KG1 (cell line): ENCODE results near the gene DMRTB1.
A peak's percentile ranks its signal among the peaks of the same experiment; 100 is the strongest.

Experiments used
- DNase-seq: peaks from one replicate; lab custom pipeline; 2025; lab: John Stamatoyannopoulos, UW

Gene DMRTB1

DNA sequence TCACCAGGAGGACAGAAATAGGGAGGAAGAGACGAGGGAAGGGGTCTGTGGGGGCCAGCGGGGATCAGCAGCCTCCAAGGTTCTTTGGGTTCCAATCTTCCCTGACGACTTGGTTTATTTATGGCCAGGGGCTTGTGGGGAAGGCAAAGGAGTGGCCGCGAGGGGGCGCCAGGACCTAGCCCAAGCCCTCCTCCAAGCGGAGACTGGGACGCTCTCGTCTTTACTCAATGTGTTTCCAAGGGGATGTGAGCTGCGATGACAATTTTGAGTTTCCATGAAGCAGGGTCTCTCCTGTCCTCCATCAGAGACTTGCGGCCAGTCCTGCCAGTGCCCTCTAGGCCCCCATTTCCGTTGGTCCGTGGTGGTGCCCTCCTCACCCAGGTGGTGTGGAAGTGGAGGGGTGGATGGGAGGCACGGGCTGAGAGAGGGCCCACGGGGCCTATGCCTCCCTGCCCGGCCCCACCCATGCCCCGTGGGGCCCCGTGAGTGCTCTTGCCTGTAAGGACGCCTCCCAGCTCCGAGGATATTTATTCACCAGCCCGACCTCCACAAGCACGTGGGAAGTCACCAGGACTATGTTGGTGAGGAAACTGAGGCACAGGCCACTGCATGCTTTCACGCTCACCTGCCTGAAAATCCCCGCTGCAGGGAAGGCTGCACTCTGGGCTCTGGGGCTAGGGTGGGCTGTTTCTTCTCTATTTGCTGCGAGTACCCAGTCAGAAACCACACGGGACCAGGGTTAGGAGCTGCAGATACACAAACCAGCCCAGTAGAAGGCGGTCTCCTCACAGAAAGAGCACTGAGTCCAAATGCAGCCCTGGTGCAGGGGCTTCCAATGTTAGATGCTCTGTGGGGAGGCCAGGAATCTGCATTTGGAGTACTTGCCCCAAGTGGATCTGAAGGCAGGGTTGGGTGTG, 26.5 kb downstream of the DMRTB1 start:
- peak; percentile 60 for DNase-seq

DNA sequence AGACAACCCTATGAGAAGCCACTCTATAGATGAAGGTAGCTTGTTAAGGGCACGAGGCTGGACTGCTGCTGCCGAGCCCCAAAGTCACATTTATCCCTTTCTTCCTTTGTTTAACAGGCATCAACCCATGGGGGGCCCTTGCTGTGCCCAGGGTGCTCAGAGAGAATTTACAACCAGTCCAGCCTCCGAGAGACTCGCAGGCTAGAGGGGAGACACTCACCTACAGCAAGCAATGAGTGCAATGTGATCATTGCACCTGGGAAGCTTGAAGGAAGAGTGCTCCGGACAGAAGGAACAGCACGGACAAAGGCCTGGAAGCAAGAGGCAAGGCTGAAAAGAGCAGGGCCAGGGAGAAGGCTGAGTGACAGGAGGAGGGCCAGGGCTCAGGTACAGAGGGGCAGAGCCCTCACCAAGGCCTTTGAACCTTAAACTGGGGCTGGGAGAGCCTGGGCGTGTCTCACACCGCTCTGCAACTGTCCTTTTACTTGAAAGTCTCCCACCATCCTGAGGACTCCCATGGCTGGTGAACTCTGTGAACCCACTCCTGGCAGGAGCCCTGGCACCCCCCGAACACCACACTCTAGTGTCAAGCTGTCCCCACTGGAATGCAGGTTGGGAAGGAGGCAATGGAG, 27.3 kb downstream of the DMRTB1 start:
- no peak for DNase-seq

DNA sequence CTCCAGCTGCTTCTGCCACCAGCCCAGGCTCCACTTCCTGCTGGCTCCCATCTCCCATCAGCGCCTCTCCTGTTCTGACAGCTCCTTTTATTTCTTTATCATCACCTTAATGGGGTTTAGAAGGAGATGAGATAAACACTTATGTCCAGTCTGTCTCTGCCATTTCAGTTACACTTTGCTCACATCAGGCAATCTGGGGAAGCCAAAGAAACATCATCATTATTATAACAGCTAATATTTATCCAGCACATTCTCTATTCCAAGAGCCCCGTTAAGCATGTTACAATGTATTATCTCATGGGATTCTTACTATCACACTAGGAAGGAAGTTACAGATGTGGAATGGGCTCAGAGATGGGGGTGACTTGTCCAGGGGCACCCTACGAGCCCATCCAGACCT, 31.2 kb downstream of the DMRTB1 start:
- DNase-seq, result no peak

DNA sequence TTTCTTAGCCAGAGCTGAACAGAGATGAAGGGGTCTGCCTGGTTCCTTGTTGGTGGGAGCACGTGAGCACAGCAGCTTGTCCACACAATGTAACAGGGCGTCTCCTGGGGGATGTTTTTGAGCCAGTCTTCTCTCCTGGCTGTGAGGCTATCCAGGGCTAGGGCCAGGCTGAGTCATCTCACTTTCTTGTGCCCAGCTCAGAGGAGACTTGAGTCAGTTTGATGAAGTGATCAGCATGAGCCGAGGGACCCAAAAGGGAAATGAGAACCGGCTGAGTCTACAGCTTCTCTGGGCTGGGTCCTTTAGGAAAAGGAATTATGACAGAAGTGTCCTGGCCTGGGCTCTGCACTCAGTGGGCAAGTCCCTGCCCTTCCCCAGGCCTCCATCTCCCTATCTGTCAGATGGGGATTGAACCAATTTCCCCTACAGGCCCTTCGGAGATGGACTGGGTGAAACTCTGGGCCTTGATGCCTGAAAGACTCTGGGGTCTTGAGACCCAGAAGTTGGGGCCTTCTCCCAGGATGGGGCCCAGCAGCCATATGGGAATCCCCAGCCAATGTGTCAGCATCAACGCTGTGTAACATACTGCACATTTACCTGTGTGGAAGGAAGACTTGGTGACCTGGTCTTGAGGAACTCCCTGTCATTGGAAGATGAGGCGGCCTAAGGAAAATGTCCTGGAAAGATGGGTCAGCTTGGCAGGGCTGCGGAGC, 36.6 kb downstream of the DMRTB1 start:
- no peak for DNase-seq

DNA sequence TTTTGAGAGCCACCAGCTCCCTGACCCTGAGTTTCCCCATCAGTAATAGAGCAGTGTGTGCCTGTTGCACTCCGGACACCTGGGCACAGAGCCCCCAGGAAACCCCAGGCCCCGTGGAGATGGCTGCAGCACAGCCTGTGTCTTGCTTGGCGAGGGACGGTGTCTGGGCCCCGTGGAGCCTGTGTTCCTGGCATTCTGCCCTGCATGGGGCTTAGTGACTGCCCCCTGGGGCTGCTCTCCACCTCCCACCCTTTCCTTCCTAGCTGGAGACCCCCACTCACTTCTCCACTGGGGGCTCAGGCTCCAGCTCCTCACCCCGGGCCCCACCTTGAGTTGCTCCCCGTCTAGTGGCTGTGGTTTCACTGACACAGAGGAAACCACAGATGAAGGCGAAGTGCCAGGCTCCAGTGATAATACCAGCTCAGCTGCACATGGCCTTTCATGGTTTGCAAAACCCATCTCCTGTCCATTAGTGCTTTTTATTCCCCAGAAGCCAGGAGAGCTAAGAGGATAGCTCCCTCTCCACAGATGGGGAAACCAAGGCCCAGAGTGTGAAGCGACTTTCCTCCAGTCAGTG, 39.4 kb downstream of the DMRTB1 start:
- no peak for DNase-seq

DNA sequence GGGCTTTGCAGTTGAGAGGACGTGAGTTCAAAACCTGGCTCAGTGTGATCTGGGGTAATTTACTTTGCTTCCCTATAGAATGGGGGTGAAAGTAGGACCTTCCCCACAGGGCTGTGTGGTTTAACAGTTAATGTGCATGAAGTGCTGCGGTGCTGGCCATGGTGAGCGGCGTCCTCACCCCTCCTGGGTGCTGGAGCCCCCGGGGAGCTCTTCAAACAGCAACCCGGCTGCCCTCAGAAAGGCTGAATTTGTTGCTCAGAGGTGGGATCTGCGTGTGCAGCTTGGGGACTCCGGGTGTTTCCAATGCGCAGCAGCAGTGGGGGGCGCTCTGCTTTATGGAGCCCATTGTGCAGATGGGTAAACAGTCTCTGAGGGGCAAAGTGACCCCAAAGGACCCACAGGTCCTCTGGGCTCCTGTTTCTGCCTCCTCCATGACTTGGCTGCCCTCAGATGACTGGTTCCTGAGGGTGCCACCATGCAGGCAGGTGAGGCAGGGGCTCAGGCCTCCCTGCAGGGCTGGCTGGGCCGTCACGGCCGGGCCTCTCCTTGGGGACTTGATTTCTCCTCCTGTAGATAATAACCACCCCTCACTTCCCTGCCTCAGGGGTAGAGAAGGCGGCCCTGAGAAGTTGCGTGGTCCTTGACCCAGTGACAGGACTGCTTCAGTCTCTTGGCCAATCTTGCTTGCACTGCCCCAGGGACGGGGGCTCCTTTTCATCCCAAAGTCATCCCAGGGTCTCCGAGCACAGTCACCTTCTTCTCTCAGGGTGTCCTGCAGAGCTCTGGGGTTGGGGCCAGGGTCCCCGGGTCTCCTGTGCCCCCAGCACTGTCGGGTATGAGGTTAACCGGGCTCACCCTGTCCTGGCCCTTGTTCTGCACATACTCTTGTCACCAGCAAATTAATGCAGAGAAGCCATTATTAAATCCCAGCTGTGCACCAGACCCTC, 40.3 kb downstream of the DMRTB1 start:
- no peak for DNase-seq

DNA sequence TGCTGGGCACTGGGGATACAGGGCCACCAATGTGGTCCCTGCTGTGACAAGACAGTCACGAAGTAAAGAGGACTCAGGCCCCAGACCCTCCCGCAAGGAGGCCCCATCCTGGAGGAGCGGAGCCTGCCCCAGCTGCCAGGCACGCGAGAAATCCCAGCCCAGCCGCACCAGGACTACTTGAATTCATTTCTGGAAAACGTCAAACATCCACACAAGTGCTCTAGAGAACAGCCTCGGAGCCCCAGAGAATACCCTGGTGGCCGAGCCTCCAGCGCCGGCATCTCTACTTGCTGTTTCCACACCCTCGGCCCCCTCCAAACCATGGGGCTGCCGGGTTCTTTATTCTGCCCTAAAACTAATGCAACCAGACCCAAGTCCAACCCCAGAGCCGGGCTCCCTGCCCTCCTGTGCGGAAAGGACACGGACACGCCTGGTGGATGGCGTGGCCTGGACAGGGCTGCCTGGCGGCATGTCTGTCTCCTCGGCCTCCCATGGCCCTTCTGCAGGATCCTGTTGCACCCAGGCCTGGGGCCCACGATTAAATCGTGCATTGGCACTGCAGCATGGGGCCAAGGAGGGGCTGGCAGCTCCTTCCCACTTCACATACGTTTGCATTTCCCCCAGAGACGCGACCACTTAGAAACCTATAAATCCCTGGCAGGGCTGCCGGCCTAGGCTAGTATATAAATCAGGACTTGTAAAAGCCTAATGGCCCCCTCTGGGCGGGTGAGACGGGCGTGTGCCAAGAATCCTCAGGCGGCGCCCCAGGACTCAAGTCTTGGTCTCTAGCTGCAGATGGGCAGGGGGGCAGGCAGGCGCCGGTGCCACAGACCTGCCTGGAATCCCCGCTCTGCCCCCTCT, 41.2 kb downstream of the DMRTB1 start:
- DNase-seq, result no peak

DNA sequence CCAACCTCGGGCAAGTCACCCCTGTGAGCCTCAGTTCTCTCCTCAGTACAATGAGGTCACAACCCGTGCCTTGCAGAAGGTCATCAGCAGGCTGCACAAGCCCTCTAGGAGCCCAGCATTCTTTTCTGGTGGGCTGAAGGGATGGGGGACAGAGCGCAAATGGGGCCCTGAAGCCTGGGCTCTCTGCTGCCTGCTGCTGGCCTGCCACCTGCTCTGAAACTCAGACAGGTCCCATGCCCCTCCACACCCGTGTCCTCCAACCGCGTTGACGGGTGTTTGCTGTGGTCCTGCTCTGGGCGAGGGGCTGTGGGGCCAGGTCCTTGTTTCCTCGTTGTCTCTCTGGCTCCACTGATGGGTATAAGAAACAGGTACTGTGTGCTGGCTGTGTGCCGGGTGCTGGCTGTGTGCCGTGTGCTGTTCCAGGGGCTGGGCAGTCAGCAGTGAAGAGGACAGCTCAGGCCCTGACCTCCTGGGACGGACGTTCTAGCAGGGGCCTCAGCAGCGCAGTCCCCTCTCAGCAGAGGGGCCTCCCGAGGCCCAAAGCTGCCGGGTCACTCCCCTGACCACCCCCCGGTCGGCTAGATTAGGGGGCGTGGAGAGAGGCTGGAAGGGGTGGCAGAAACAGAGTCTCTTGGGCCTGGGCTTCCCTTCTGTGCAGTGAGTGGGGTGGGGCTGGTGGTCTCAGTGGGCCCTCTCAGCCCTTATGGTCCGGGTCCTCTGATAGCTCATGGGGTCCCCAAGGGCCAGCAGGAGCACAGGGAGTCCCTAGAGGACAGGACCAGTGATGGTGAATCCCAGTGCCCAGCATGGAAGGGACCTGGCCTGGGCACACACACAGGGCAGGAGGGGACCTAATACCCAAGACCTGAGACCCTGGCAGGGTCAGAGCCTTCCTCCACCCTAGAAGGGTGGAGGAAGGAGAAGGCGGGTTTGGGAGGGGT, 42.1 kb downstream of the DMRTB1 start:
- no peak for DNase-seq

DNA sequence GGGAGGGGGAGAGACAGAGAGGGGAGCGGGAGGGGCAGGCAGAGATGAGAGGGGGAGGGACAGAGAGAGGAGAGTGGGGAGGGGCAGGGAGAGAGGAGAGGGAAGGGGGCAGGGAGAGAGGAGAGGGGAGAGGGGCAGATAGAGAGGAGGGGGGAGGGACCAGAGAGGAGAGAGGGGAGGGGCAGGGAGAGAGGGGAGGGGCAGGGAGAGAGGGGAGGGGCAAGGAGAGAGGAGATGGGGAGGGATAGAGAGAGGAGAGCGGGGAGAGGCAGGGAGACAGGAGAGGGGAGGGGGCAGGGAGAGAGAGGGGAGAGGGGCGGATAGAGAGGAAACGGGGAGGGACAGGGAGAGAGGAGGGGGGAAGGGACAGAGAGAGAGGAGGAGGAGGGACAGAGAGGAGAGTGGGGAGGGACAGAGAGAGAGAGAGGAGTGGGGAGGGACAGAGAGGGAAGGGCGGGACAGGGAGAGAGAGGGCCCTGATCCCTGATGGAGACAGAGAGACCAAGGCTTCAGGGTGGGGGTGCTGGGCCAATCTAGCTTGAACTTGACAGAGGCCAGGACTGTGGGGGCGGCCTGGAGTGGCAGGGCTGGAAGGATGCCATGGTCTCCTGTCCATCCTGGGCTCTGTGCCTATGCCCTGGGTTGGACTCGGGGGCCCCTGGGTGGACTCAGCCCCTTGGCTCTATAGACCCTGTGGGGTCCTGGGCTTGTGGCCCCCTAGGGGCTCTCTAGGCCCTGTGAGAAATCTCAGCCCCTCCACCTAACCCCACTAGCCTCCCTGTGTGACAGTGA, 43.6 kb downstream of the DMRTB1 start:
- DNase-seq, result no peak

DNA sequence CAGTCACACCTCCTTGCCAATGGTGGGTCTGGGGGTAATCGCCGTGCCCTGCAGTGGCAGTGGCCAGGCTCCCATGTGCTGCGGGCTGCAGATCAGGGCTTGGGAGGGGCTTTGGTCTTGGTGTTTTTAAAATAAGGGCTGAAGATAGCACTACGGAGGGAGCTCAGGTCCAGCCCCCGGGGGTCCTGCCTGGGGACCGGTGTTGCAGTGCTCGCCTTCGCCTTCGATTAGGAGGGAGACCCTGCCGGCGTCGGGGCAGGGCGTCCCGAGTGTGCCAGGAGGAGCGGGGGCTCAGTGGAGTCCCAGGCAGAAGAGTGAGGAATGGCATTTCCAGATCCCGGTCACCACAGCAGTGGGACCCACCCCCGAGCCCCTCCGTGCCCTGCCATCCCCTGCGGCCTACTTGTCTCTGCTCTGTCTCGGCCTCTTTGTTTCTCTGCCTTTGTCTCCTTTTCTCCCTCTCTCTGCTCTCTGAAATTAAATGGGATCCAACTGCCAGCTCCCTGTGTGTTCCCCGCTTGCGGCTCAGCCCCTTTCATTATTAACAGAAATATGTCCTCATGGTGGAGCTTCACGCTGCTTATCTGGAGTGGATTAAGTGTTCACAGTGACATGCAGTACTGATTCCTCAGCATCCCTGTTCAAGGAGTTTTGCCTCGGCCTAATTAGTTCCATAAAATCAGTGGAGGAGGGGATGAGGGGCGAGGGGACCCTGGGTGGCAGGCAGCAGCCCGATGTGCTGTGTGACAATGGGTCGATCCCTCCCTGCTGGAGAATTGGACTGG, 44.4 kb downstream of the DMRTB1 start:
- no peak for DNase-seq

DNA sequence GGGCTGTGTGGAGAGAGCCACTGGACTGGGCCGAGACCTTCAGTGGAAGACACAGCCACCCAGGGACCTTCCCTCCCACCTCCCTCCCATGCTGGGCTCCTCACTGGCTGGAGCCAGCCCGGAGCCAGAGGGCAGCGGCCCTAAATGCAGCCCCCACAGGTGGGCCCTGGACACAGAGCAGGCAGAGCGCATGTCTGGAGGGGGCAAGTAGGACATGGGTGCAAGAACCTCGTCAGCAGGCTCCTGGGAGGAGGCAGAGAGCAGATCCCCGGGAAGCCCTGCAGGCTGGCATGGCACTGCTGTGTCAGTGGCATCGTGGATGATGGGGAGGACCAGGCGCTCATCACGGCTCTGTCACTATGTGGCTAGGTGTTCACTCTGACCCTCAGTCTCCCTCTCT, 45.7 kb downstream of the DMRTB1 start:
- DNase-seq, result no peak

DNA sequence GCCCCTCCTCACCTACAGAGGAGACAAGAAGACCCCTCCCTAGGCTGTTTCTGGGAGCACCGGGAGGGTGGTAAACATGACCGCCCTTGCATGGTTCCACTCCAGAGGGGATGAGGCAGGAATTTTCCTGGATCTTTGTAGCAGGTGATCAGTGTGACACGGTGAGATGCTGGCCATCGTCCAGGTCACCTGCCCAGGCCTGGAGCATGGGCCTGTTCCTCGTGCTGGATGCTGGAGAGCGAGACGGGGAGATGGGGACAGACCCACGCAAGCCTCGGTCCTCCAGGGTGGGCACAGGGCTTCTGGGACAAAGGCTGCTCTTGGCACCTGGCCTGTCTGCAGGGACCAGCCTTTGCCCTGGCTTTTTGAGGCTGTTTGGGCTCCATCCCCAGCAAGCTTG, 46.2 kb downstream of the DMRTB1 start:
- DNase-seq, result no peak

DNA sequence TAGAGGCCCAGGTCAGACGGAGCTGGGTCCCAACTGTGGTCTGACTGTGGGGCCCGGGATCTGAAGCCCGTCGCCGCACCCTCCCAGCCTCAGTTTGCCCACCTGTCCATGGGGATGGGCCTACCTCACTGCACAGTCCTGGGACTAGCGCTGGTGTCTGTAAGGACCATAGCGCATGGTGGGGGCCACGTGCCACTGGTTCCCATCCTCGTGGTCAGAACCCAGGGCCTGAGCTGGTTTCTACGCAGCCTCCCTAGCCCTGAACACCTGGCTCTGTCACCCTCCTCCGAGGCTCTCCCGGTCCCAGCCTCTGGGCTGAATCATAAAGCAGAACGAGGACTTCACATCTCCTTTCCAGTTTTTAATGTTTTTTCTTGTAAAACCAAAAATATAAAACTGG, 46.7 kb downstream of the DMRTB1 start:
- no peak for DNase-seq

DNA sequence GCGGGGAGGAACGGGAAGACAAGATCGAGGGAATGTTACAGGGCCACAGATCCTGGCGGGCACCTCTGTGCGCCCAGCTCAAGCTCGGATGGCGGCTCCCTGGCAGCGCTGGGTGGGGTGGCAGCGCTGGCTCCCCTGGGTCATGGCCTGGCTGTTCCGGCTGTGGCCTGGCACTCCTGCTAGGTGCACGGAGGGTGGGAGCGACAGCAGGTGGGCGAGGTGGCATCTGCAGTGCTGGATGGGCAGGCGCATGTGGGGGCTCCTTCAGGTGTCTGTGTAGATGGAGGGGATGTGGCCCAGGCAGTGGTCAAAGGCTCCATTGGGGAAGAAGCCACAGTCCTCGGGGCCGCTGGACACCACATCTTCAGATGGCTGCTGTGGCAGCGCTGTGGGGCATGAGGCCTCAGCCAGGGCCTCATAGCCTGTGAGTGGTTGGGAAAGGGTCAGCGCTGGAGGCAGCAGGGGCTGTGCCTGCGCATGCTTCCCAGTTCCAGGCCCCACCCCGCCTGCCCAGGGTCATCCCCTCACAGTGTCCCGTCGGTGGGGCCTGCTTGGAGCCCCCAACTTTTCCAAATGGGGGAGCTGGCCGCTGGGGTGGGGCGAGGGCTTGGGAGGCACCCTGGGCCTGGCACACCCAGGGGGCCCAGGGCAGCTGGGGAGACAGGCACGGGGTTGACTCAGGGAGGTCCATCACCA, 47.3 kb downstream of the DMRTB1 start:
- no peak for DNase-seq

DNA sequence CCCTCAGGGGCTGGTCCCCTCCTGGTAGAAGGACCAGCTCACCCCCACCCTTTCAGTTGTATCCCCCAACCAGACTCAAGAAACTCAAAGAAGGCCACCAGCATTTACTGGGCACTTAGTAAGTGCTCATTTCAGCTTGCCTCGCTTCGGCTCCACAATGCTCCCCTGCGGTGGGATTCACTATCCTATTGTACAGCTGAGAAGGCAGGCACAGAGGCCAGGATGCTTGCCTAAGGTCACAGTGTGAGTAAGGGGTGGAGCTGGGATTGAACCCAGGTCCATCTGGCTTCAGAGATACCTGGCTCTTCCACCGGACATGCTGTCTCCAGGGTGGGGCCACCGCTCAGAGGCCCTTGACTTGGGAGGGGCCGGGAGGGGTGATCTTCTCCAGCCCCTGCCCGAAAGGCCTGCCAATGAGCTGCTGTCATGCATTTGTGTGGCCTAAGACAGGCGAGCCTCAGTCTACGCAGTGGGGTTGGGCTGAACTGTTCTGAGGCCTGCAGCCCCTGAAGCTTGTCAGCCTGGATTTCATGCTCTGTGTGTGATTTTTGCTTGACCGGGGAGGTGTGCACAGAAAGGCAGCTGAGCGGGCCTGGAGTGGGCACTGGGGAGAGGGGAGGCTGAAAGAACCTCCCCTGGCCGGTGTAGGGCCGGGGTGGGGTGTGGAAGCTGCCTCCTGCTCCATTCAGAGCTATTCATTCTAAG, 48.1 kb downstream of the DMRTB1 start:
- no peak for DNase-seq
